GM12873 (cell line): ENCODE results near the gene EFNB3.

Experiments
- TF ChIP-seq, protein P1 (sequence below): IDR thresholded peaks from 2 replicates; pipeline ENCODE4 v1.5.1; 2012; ENCODE audit warnings: low read depth, mild to moderate bottlenecking, moderate library complexity, low read length, control low read depth; ENCODE audit not compliant: insufficient read depth; ENCODE audit errors: missing control alignments

Gene EFNB3

DNA sequence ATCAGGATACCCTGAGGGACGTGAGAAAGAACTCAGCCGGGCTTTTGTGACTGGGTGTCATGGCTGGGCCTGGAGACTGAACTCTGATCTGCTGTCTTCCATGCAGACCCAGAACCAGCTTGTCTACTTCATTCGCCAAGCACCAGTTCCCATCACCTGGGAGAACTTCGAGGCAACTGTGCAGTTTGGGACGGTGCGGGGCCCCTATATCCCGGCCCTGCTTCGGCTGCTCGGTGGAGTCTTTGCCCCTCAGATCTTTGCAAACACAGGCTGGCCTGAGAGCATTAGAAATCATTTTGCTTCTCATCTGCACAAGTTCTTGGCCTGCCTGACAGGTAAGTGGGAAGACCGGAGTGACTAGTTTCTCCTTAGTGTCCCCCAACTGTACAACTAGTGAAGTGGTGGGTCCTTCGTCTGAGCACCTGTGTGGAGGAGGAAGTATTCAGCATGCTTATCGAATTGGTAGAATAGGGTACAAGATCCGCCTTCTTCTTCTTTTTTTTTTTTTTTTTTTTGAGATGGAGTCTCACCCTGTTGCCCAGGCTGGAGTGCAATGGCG lies 28.1 kb downstream of the EFNB3 start:
- TF ChIP-seq, protein P1, sequence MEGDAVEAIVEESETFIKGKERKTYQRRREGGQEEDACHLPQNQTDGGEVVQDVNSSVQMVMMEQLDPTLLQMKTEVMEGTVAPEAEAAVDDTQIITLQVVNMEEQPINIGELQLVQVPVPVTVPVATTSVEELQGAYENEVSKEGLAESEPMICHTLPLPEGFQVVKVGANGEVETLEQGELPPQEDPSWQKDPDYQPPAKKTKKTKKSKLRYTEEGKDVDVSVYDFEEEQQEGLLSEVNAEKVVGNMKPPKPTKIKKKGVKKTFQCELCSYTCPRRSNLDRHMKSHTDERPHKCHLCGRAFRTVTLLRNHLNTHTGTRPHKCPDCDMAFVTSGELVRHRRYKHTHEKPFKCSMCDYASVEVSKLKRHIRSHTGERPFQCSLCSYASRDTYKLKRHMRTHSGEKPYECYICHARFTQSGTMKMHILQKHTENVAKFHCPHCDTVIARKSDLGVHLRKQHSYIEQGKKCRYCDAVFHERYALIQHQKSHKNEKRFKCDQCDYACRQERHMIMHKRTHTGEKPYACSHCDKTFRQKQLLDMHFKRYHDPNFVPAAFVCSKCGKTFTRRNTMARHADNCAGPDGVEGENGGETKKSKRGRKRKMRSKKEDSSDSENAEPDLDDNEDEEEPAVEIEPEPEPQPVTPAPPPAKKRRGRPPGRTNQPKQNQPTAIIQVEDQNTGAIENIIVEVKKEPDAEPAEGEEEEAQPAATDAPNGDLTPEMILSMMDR: no peak

DNA sequence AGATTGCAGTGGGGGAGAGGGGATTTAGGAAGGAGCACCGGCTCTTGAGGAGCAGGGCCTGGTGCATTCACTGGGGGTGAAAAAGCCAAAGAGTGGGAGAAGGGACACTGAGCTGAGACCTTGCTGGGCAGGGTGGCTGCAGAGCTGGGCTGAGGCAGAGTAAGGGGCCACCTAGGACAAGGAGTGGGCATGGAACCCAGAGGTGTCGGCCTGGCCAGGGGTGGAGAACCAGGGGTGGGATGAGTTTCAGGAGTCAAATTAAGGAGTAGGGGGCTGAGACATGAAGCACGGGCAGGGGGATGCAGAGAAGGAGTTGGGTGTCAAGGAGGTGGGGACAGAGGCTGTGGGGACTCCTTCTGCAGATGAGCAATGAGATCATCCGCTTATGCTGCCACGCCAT lies 32.6 kb downstream of the EFNB3 start:
- TF ChIP-seq, protein P1: no peak

DNA sequence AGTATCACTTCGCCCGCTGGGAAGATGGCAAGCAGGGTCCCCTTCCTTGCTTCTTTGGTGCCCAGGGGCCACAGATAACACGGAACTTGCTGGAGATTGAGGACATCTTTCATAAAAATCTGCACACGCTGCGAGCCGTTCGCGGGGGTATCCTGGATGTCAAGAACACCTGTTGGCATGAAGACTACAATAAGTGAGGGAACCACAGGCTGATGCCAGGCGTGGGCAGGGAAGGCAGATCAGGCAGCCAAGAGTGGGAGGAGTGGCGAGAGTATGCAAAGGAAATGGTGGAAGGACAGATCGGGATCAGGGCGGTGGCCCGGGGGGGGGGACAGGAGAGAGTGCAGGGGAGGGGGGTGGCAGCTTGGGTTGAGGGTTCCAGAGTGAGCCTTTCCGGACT lies 34.7 kb downstream of the EFNB3 start:
- TF ChIP-seq, protein P1: no peak

DNA sequence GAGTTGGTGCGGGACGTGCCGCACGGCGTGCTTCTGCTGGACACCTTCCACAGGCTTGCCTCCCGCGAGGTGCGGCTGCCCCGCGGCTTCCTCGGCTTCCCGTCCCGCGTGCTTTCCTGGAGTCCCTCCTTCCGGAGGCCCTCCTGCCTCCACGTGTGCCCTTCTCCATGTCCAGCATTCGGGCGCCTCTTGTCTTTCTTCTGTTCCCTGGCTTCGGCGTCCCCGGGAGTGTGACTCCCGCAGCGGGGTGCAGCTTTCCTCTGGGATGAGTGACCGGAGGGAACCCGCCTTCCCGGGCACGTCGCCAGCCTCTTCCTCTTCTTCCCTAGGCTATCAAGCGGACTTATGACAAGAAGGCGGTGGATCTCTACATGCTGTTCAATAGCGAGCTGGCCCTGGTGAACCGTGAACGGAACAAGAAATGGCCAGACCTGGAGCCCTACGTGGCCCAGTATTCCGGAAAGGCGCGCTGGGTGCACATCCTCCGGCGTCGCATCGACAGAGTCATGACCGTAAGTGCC lies 35.5 kb downstream of the EFNB3 start:
- TF ChIP-seq, protein P1: no peak

DNA sequence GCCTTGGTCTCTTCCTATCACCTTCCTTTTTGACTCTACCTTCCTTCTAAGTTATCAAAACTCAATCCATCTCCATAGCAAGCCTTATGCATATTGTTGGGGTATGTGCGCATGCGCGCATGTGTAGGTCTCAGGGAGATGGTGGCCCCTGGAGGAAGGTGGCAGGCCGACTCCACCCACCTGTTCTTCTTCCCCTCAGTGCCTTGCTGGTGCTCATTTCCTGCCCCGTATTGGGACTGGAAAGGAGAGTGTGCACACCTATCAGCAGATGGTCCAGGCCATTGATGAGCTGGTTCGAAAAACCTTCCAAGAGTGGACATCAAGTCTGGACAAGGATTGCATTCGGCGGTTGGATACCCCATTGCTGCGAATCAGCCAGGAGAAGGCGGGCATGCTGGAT lies 37.7 kb downstream of the EFNB3 start:
- TF ChIP-seq, protein P1: no peak

DNA sequence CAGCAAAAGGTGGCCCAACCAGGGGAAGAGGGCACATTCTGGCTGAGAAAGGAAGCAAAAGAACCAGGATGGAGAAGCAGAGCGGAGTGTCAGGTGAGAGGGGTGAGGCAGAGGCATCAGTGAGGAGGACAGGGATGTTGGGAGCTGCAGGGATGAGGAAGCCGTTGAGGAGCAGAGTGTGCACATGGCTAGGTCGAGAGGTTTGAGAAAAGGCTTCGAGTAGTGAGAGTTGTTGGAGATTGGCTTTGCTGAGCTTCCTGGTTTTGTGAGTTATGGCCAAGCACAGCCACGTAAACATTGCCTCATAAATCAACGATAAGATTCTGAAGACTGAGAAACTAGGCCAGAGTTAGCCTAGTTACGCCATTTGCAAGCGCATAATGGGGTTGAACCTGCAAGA lies 39.4 kb downstream of the EFNB3 start:
- TF ChIP-seq, protein P1: no peak

DNA sequence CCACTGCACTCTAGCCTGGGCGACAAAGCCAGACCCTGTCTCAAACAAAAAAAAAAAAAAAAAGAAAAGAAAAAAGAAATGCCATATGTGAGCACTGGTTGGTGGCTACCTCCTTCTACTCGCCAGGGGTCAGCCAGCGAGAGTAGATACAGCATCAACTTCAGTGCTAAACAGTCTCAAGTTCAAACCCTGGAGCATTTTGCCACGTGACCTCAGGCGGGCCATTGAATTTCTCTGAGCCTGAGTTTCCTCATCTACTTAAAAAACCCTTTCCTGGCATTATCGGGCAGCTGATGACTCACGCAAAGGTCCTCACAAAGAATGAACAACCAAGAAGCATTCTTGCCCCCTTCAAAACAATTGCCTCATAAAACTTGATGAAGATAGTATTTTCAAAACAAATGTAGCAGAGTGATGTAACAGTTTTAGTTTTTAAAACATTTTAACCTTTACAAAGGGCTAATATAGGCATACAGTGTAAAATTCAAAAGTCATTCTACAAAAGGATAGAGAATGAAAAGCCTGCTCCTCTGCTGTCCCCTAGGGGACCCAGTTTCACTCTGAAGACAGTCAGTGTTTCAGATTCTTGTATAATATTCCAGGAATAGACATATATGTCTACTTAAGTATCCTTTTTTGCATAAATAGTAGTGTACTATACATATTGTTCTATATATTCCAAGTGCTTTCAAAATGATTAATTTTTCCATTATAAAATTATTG lies 40.9 kb downstream of the EFNB3 start:
- TF ChIP-seq, protein P1: no peak
